Stimulated activated CD8-positive, alpha-beta memory T cell treated with anti-CD3 and anti-CD28 coated beads, Interleukin-15, amount 100 ng/mL, for 1 hour (primary cell): ENCODE measurements around the gene KCNJ4.
"Not testable (repeated sequence)": the region's sequence is repeated elsewhere in the genome, so short reads cannot be mapped to it uniquely, and the experiment has no call there.

Source experiments
- DNase-seq: peaks from one replicate; pipeline ENCODE4 v3.0.0-alpha.2; 2020; ENCODE audit warnings: low read depth

The KCNJ4 gene

GRCh38 chr22:38470179-38470578, 15.2 kb upstream of the KCNJ4 start:
- not testable (repeated sequence) for DNase-seq

GRCh38 chr22:38469306-38469781, 14.3 kb upstream of the KCNJ4 start:
- no peak for DNase-seq

- DNase-seq: no peak
Observed at GRCh38 chr22:38468443-38469305, 13.7 kb upstream of the KCNJ4 start.

- DNase-seq: no peak
Observed at GRCh38 chr22:38467904-38468442, 13.0 kb upstream of the KCNJ4 start, which contains the start of gene KDELR3. TSS of gene KDELR3 (plus strand) at chr22:38468096. CDS start at chr22:38468234, 138 bp downstream.

- no peak for DNase-seq
Observed at GRCh38 chr22:38467438-38467903, 12.5 kb upstream of the KCNJ4 start.

GRCh38 chr22:38465673-38466490, 10.9 kb upstream of the KCNJ4 start:
- DNase-seq: no peak

- no peak for DNase-seq
Observed at GRCh38 chr22:38464992-38465672, 10.1 kb upstream of the KCNJ4 start.

GRCh38 chr22:38462960-38463784, 8.2 kb upstream of the KCNJ4 start:
- no peak for DNase-seq

GRCh38 chr22:38461414-38462081, 6.5 kb upstream of the KCNJ4 start:
- peak; percentile 11 for DNase-seq

GRCh38 chr22:38461057-38461413, 6.0 kb upstream of the KCNJ4 start:
- no peak for DNase-seq

GRCh38 chr22:38460426-38460840, 5.4 kb upstream of the KCNJ4 start:
- DNase-seq: no peak

- no peak for DNase-seq
Observed at GRCh38 chr22:38456841-38457699, 2.1 kb upstream of the KCNJ4 start.

- DNase-seq: no peak
Observed at GRCh38 chr22:38456272-38456835, 1.4 kb upstream of the KCNJ4 start.

GRCh38 chr22:38455530-38456271, 702 bp upstream of the KCNJ4 start:
- DNase-seq: no peak

GRCh38 chr22:38454353-38455075, 485 bp downstream of the KCNJ4 start:
- DNase-seq: no peak

- no peak for DNase-seq
Observed at GRCh38 chr22:38453996-38454352, 1.0 kb downstream of the KCNJ4 start.

- no peak for DNase-seq
Observed at GRCh38 chr22:38453066-38453672, 1.8 kb downstream of the KCNJ4 start.
